H1 (cell line): Measurements from ENCODE around the gene C16orf95. TPM values are rescaled to one million over a fixed set of nuclear protein-coding genes. Genes with fewer than 3 reads are reported as not detected.

ENCODE experiments used
- ATF3 ChIP-seq: IDR thresholded peaks from 2 replicates; pipeline ENCODE4 v1.6.1; 2011; ENCODE audit warnings: low read depth, mild to moderate bottlenecking, low read length; ENCODE audit not compliant: insufficient read depth
- BRCA1 ChIP-seq: IDR thresholded peaks from 2 replicates; pipeline ENCODE4 v1.6.1; 2012; ENCODE audit warnings: low read depth, low read length, improper control_type of control experiment
- CBX8 ChIP-seq: fragments of 300-800, 300-1000 bp; sonication (generic); IDR thresholded peaks from 2 replicates; pipeline ENCODE4 v1.7.1; 2016; ENCODE audit warnings: low read depth, low read length, borderline replicate concordance
- CHD1 ChIP-seq: IDR thresholded peaks from 2 replicates; pipeline ENCODE4 v1.6.1; 2012; ENCODE audit warnings: low read depth, low read length, improper control_type of control experiment
- KDM4A ChIP-seq: IDR thresholded peaks from one replicate; pipeline ENCODE4 v1.7.1; 2012; ENCODE audit warnings: low read depth, mild to moderate bottlenecking, moderate library complexity, low read length, inconsistent platforms; ENCODE audit not compliant: severe bottlenecking
- SIRT6 ChIP-seq: IDR thresholded peaks from one replicate; pipeline ENCODE4 v1.7.1; 2012; ENCODE audit warnings: low read length, inconsistent platforms
- SIX5 ChIP-seq: IDR thresholded peaks from 2 replicates; pipeline ENCODE4 v1.6.1; 2011; ENCODE audit warnings: mild to moderate bottlenecking, low read depth, low read length
- ZNF274 ChIP-seq: IDR thresholded peaks from 2 replicates; pipeline ENCODE4 v1.7.0; 2012; ENCODE audit warnings: low read length, borderline replicate concordance; ENCODE audit errors: extremely low read depth
- polyA plus RNA-seq, 7 experiments: library from polyadenylated mRNA; depleted of rRNA in 3 of 7; stranded (reverse) in 5 of 7; unstranded in 2 of 7; fragments of >200 nt in 5 of 7; fragments of 200-250 nt in 2 of 7; gene quantifications; 1 replicate in 5 of 7; 2 replicates in 1 of 7; 4 replicates in 1 of 7; pipeline versions ENCODE4 v1.2.1 to v1.2.3, GENCODE V29; 2011 to 2013; ENCODE audit warnings: missing spikeins in 2 of 7, mixed read lengths in 2 of 7
- total RNA-seq: library from RNA; stranded (reverse); fragmentation: NEBNext Ultra II Directional; extraction: Animal tissue kit (Norgen Biotek cat#: 25700); gene quantifications from 2 replicates; pipeline ENCODE4 v1.2.1, GENCODE V29; 2021
- TF ChIP-seq, protein P1 (sequence below): fragments of 300-600 bp; sonication (generic); IDR thresholded peaks from 2 replicates; pipeline ENCODE4 v1.7.1; 2012; ENCODE audit warnings: low read length, moderate library complexity, mild to moderate bottlenecking, inconsistent platforms; ENCODE audit not compliant: insufficient replicate concordance
- TF ChIP-seq, protein P2 (sequence below): IDR thresholded peaks from 2 replicates; pipeline ENCODE4 v1.6.1; 2012; ENCODE audit warnings: inconsistent platforms

C16orf95 gene
- total and polyA plus RNA-seq, 2 of the 8 experiments (the other 6 are each of a cell fraction or from before 2014, with no cell fraction given) = 5.0 to 5.4 TPM

DNA sequence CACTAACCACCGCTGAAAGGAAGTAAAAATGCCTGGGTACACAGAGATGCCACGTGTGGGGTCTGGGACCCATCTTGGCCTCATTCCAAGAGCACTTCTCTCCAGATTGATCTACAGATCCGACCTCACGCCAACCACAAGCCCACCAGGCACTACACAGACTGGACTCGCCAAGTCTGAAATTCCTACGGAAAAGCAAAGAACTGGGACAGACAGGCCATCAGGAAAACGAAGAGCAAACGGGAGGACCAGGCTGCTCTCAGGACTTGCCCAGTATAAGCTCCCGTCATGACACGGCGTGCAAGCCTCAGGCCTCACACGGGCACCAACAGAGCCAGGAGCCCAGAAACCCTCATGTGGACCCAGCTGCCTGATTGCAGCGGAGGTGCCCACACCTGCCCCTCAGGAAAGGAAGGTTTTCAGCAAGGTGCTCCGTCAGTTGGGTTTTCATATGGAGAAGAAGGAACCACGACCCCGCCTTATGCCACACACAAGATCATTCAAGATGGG is 20.1 kb upstream of the C16orf95 start (continued):
- TF ChIP-seq, protein P1, sequence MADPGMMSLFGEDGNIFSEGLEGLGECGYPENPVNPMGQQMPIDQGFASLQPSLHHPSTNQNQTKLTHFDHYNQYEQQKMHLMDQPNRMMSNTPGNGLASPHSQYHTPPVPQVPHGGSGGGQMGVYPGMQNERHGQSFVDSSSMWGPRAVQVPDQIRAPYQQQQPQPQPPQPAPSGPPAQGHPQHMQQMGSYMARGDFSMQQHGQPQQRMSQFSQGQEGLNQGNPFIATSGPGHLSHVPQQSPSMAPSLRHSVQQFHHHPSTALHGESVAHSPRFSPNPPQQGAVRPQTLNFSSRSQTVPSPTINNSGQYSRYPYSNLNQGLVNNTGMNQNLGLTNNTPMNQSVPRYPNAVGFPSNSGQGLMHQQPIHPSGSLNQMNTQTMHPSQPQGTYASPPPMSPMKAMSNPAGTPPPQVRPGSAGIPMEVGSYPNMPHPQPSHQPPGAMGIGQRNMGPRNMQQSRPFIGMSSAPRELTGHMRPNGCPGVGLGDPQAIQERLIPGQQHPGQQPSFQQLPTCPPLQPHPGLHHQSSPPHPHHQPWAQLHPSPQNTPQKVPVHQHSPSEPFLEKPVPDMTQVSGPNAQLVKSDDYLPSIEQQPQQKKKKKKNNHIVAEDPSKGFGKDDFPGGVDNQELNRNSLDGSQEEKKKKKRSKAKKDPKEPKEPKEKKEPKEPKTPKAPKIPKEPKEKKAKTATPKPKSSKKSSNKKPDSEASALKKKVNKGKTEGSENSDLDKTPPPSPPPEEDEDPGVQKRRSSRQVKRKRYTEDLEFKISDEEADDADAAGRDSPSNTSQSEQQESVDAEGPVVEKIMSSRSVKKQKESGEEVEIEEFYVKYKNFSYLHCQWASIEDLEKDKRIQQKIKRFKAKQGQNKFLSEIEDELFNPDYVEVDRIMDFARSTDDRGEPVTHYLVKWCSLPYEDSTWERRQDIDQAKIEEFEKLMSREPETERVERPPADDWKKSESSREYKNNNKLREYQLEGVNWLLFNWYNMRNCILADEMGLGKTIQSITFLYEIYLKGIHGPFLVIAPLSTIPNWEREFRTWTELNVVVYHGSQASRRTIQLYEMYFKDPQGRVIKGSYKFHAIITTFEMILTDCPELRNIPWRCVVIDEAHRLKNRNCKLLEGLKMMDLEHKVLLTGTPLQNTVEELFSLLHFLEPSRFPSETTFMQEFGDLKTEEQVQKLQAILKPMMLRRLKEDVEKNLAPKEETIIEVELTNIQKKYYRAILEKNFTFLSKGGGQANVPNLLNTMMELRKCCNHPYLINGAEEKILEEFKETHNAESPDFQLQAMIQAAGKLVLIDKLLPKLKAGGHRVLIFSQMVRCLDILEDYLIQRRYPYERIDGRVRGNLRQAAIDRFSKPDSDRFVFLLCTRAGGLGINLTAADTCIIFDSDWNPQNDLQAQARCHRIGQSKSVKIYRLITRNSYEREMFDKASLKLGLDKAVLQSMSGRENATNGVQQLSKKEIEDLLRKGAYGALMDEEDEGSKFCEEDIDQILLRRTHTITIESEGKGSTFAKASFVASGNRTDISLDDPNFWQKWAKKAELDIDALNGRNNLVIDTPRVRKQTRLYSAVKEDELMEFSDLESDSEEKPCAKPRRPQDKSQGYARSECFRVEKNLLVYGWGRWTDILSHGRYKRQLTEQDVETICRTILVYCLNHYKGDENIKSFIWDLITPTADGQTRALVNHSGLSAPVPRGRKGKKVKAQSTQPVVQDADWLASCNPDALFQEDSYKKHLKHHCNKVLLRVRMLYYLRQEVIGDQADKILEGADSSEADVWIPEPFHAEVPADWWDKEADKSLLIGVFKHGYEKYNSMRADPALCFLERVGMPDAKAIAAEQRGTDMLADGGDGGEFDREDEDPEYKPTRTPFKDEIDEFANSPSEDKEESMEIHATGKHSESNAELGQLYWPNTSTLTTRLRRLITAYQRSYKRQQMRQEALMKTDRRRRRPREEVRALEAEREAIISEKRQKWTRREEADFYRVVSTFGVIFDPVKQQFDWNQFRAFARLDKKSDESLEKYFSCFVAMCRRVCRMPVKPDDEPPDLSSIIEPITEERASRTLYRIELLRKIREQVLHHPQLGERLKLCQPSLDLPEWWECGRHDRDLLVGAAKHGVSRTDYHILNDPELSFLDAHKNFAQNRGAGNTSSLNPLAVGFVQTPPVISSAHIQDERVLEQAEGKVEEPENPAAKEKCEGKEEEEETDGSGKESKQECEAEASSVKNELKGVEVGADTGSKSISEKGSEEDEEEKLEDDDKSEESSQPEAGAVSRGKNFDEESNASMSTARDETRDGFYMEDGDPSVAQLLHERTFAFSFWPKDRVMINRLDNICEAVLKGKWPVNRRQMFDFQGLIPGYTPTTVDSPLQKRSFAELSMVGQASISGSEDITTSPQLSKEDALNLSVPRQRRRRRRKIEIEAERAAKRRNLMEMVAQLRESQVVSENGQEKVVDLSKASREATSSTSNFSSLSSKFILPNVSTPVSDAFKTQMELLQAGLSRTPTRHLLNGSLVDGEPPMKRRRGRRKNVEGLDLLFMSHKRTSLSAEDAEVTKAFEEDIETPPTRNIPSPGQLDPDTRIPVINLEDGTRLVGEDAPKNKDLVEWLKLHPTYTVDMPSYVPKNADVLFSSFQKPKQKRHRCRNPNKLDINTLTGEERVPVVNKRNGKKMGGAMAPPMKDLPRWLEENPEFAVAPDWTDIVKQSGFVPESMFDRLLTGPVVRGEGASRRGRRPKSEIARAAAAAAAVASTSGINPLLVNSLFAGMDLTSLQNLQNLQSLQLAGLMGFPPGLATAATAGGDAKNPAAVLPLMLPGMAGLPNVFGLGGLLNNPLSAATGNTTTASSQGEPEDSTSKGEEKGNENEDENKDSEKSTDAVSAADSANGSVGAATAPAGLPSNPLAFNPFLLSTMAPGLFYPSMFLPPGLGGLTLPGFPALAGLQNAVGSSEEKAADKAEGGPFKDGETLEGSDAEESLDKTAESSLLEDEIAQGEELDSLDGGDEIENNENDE = no peak
- TF ChIP-seq ATF3 (no peak), ZNF274 (no peak), SIRT6 (no peak), BRCA1 (no peak), SIX5 (no peak), KDM4A (no peak), CBX8 (no peak), CHD1 (no peak)
- TF ChIP-seq, protein P2, sequence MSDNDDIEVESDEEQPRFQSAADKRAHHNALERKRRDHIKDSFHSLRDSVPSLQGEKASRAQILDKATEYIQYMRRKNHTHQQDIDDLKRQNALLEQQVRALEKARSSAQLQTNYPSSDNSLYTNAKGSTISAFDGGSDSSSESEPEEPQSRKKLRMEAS = no peak
